Measurements from ENCODE around the gene DDX39A.

GRCh38 chr19:14377883-14378328 lies 41.2 kb downstream of the DDX39A start:
- TF ChIP-seq EZH2phosphoT487 (IDR thresholded peaks at IDR 0.05; ENCODE audit: insufficient read depth, low read depth): no peak
- TF ChIP-seq EZH2 (IDR thresholded peaks at IDR 0.05; ENCODE audit: insufficient read depth, poor library complexity, severe bottlenecking): no peak

All from GM23248 (cell line).